Neural cell (in vitro differentiated cells): ENCODE measurements around the gene TRPM8. TPM values are rescaled to one million over a fixed set of nuclear protein-coding genes. Genes with fewer than 3 reads are reported as not detected.

ENCODE experiments used
- H2AFZ ChIP-seq: fragments of 200-600, 300-800 bp; sonication (generic), shearing (Covaris generic); 2 replicates; pipeline ENCODE4 v1.6.0; 2014; ENCODE audit warnings: low read depth, mild to moderate bottlenecking, antibody characterized with exemption, low read length, moderate library complexity
- H3F3A ChIP-seq: fragments of 200-600 bp; shearing (Covaris generic); 2 replicates; pipeline ENCODE4 v1.6.1; 2016; ENCODE audit warnings: mild to moderate bottlenecking, moderate library complexity, mixed read lengths, antibody characterized with exemption, low read length; ENCODE audit not compliant: insufficient read depth, poor library complexity, severe bottlenecking
- H3K27ac ChIP-seq: fragments of 200-600, 300-800 bp; sonication (generic), shearing (Covaris generic); 2 replicates; pipeline ENCODE4 v1.5.1; 2014; ENCODE audit warnings: mild to moderate bottlenecking, low read length, moderate library complexity
- H3K27me3 ChIP-seq: fragments of 300-800, 200-600 bp; sonication (generic), shearing (Covaris generic); 2 replicates; pipeline ENCODE4 v1.6.0; 2014; ENCODE audit warnings: mild to moderate bottlenecking, low read depth, low read length, moderate library complexity; ENCODE audit not compliant: insufficient read depth
- H3K36me3 ChIP-seq: fragments of 300-800, 200-600 bp; sonication (generic), shearing (Covaris generic); 2 replicates; pipeline ENCODE4 v1.5.1; 2014; ENCODE audit warnings: mild to moderate bottlenecking, antibody characterized with exemption, low read length, moderate library complexity; ENCODE audit not compliant: insufficient read depth
- H3K4me2 ChIP-seq: fragments of 300-800, 200-600 bp; sonication (generic), shearing (Covaris generic); 2 replicates; pipeline ENCODE4 v1.6.0; 2014; ENCODE audit warnings: mild to moderate bottlenecking, low read length
- H3K4me3 ChIP-seq: fragments of 300-800, 200-600 bp; sonication (generic), shearing (Covaris generic); 2 replicates; pipeline ENCODE4 v1.5.1; 2014; ENCODE audit warnings: mild to moderate bottlenecking, low read length, moderate library complexity
- H3K79me2 ChIP-seq: fragments of 200-600 bp; shearing (Covaris generic); replicated peaks from 2 replicates; pipeline ENCODE4 v1.6.0; 2014; ENCODE audit warnings: mild to moderate bottlenecking, low read length, moderate library complexity; ENCODE audit not compliant: insufficient read depth
- H3K9ac ChIP-seq: fragments of 300-800, 200-600 bp; sonication (generic), shearing (Covaris generic); 2 replicates; pipeline ENCODE4 v1.6.1; 2016; ENCODE audit warnings: mild to moderate bottlenecking, low read length, mixed read lengths
- H3K9me2 ChIP-seq: fragments of 200-600 bp; shearing (Covaris generic); 2 replicates; pipeline ENCODE4 v1.6.1; 2016; ENCODE audit warnings: mild to moderate bottlenecking, low read length, mixed read lengths; ENCODE audit not compliant: insufficient read depth
- H3K9me3 ChIP-seq: fragments of 200-600, 300-800 bp; sonication (generic), shearing (Covaris generic); 2 replicates; pipeline ENCODE4 v1.6.1; 2016; ENCODE audit warnings: mild to moderate bottlenecking, mixed run types, low read length, moderate library complexity, mixed read lengths
- H4K20me1 ChIP-seq: fragments of 200-600 bp; shearing (Covaris generic); 2 replicates; pipeline ENCODE4 v1.6.1; 2016; ENCODE audit warnings: mild to moderate bottlenecking, mixed run types; ENCODE audit not compliant: insufficient read depth
- EP300 ChIP-seq: fragments of 450-650 bp; conservative IDR thresholded peaks from 2 replicates; pipeline ENCODE4 v1.6.1; 2014; ENCODE audit warnings: antibody characterized with exemption, mild to moderate bottlenecking, moderate library complexity; ENCODE audit not compliant: poor library complexity, severe bottlenecking
- EZH2 ChIP-seq: fragments of 200-600, 300-800 bp; shearing (Covaris generic), sonication (generic); IDR thresholded peaks from 2 replicates; pipeline ENCODE4 v1.6.1; 2014; ENCODE audit warnings: antibody characterized with exemption, low read length, borderline replicate concordance, mild to moderate bottlenecking; ENCODE audit not compliant: insufficient read depth, poor library complexity, severe bottlenecking
- MXI1 ChIP-seq: fragments of 450-650 bp; conservative IDR thresholded peaks from 2 replicates; pipeline ENCODE4 v1.6.1; 2014; ENCODE audit warnings: antibody characterized with exemption, mild to moderate bottlenecking; ENCODE audit not compliant: poor library complexity, severe bottlenecking
- POLR2AphosphoS5 ChIP-seq: IDR thresholded peaks from 2 replicates; pipeline ENCODE4 v1.6.1; 2012
- RAD21 ChIP-seq: fragments of 450-650 bp; conservative IDR thresholded peaks from 2 replicates; pipeline ENCODE4 v1.6.1; 2014; ENCODE audit warnings: antibody characterized with exemption, mild to moderate bottlenecking, moderate library complexity
- SMC3 ChIP-seq: fragments of 450-650 bp; conservative IDR thresholded peaks from 2 replicates; pipeline ENCODE4 v1.6.1; 2014; ENCODE audit warnings: antibody characterized with exemption, mild to moderate bottlenecking, moderate library complexity; ENCODE audit not compliant: poor library complexity
- TAF1 ChIP-seq: IDR thresholded peaks from 2 replicates; pipeline ENCODE4 v1.6.1; 2012; ENCODE audit warnings: low read depth
- polyA plus RNA-seq: library from polyadenylated mRNA; depleted of rRNA; stranded (reverse); fragments of >200 nt; gene quantifications from 2 replicates; pipeline ENCODE4 v1.2.3, GENCODE V29; 2014
- TF ChIP-seq, protein P1 (sequence below): fragments of 450-650 bp; IDR thresholded peaks from 2 replicates; pipeline ENCODE4 v1.5.1; 2014; ENCODE audit warnings: antibody characterized with exemption, mild to moderate bottlenecking, moderate library complexity; ENCODE audit not compliant: poor library complexity, severe bottlenecking
- TF ChIP-seq, protein P2 (sequence below): IDR thresholded peaks from 2 replicates; pipeline ENCODE4 v1.6.1; 2012; ENCODE audit warnings: borderline replicate concordance

Gene TRPM8
- polyA plus RNA-seq, 1 donor from 2014 or later = not detected

DNA sequence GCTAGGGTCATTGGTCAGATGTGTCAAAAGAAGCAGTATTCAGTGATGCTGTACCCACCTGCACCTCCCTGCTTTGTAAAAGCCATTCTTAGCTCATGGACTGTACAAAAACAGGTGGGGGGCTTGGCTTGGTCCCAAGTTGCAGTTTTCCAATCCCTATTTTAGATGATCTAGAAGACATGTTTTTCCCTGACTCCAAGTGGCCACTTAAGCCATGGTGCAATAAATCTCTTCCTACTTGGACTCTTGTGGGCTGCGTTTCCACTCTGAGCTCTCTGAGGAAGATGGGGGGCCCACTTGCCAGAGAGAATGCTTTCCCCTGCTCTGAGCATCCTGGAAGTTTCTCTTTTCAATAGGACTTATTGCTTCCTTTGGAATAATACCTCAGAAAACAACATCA is 76.3 kb downstream of the TRPM8 start:
- Histone ChIP-seq H3K9me2 (no peaks in the 10 kb centered on the region), H4K20me1 (no peaks in the 10 kb centered on the region), H3K27me3 (no peaks in the 10 kb centered on the region), H3K9me3 (no peaks in the 10 kb centered on the region), H3K27ac (no peak overlapping the region), H3K79me2 (no peaks in the 10 kb centered on the region), H3K9ac (no peak overlapping the region), H3F3A (no peaks in the 10 kb centered on the region), H3K4me2 (no peak overlapping the region), H2AFZ (no peak overlapping the region), H3K4me3 (no peak overlapping the region), H3K36me3 (no peaks in the 10 kb centered on the region)
- TF ChIP-seq MXI1 = no peak
- no peak for TF ChIP-seq POLR2AphosphoS5
- TF ChIP-seq, protein P1, sequence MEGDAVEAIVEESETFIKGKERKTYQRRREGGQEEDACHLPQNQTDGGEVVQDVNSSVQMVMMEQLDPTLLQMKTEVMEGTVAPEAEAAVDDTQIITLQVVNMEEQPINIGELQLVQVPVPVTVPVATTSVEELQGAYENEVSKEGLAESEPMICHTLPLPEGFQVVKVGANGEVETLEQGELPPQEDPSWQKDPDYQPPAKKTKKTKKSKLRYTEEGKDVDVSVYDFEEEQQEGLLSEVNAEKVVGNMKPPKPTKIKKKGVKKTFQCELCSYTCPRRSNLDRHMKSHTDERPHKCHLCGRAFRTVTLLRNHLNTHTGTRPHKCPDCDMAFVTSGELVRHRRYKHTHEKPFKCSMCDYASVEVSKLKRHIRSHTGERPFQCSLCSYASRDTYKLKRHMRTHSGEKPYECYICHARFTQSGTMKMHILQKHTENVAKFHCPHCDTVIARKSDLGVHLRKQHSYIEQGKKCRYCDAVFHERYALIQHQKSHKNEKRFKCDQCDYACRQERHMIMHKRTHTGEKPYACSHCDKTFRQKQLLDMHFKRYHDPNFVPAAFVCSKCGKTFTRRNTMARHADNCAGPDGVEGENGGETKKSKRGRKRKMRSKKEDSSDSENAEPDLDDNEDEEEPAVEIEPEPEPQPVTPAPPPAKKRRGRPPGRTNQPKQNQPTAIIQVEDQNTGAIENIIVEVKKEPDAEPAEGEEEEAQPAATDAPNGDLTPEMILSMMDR = no peak
- no peak for TF ChIP-seq TAF1
- TF ChIP-seq, protein P2, sequence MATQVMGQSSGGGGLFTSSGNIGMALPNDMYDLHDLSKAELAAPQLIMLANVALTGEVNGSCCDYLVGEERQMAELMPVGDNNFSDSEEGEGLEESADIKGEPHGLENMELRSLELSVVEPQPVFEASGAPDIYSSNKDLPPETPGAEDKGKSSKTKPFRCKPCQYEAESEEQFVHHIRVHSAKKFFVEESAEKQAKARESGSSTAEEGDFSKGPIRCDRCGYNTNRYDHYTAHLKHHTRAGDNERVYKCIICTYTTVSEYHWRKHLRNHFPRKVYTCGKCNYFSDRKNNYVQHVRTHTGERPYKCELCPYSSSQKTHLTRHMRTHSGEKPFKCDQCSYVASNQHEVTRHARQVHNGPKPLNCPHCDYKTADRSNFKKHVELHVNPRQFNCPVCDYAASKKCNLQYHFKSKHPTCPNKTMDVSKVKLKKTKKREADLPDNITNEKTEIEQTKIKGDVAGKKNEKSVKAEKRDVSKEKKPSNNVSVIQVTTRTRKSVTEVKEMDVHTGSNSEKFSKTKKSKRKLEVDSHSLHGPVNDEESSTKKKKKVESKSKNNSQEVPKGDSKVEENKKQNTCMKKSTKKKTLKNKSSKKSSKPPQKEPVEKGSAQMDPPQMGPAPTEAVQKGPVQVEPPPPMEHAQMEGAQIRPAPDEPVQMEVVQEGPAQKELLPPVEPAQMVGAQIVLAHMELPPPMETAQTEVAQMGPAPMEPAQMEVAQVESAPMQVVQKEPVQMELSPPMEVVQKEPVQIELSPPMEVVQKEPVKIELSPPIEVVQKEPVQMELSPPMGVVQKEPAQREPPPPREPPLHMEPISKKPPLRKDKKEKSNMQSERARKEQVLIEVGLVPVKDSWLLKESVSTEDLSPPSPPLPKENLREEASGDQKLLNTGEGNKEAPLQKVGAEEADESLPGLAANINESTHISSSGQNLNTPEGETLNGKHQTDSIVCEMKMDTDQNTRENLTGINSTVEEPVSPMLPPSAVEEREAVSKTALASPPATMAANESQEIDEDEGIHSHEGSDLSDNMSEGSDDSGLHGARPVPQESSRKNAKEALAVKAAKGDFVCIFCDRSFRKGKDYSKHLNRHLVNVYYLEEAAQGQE = no peak
- TF ChIP-seq EP300 = no peak
- TF ChIP-seq EZH2 = no peak
- no peak for TF ChIP-seq RAD21
- TF ChIP-seq SMC3 = no peak

DNA sequence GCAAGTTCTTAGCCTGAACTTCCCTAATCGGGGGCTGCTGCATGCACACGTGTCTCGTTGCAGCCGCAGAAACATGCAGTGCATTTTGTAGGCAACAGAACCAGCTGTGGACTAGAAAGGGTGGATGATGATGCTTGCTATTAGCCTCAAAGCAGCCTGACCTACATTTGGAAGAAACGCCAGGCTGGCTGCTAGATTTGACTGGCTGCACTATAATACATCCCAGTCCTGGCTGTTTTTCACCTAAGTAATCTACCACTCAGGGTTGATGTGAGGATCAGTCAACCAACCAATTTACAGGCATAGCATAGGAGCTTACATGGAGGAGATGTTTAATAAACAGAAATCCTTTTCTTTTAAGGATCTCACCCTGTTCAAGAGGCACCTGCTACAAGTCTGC is 77.0 kb downstream of the TRPM8 start:
- Histone ChIP-seq H3K36me3 (no peaks in the 10 kb centered on the region), H3K9me2 (no peaks in the 10 kb centered on the region), H4K20me1 (no peaks in the 10 kb centered on the region), H2AFZ (no peak overlapping the region), H3K27ac (no peak overlapping the region), H3F3A (no peaks in the 10 kb centered on the region), H3K9me3 (no peaks in the 10 kb centered on the region), H3K79me2 (no peaks in the 10 kb centered on the region), H3K4me2 (no peak overlapping the region), H3K4me3 (no peak overlapping the region), H3K9ac (no peak overlapping the region), H3K27me3 (no peaks in the 10 kb centered on the region)
- TF ChIP-seq RAD21 = no peak
- no peak for TF ChIP-seq POLR2AphosphoS5
- no peak for TF ChIP-seq TAF1
- TF ChIP-seq EZH2 = no peak
- TF ChIP-seq, protein P2 = no peak
- no peak for TF ChIP-seq MXI1
- no peak for TF ChIP-seq SMC3
- no peak for TF ChIP-seq EP300
- TF ChIP-seq, protein P1 = no peak
